ENCODE measurements around the gene FNIP2. TPM values are rescaled to one million over a fixed set of nuclear protein-coding genes. Genes with fewer than 3 reads are reported as not detected.

Gene FNIP2
- total RNA-seq, result 24.6 and 27.1 TPM in 2 replicates

GRCh38 chr4:158768555-158769174 is at the start of gene FNIP2:
TSS of gene FNIP2 (plus strand) at chr4:158769026. CDS start at chr4:158769213, 187 bp downstream.

DNA sequence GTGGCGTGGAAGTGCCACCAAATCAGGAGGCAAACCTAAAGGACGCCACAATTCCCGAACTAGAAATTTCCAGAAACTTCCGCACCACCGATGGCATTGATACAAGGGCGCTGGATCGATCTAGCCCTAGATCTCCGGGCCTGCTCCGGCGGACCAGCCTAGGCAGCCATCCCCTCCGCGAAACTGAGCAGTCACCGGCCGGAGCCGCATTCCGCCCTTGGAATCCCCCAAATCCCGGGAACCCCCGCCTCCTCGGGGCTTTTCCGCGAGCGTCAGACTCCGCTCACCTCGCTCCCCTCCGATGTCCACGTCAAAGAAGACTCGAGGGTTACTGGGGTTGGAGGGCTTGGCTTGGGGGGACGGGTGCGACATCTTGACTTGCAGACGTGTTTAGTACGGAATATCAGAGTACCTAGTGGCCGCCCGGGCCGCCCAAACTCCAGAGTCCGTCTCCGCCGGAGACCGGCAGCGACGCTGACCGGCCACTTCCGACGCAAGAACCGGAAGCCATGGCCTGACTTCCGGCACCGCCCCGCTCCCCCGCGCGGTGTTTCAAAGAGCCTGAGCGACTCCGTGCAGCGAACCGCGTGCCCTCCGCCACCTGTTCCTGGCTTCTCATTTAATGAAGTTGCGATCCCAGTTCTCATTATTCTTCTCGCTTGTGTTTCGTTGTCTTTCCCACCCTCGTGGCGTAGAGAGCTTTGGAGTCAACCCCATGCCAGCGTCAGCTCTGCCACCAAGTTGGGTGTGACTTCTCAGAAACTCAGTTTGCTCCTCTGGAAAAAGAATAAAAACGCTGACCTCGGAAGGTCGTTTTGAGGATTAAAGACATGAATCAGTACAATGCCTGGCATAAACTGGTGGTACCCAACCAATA is 45.7 kb upstream of the FNIP2 start, which contains the start of gene PPID:
Gene PPID, minus strand, starts transcription at position 480 of the 877 bp plus-strand sequence. Its CDS starts 108 bp downstream, at position 372.

Other genes with a start within 250 kb of the FNIP2 start
- gene RXFP1, start 247.1 kb upstream of the FNIP2 start, total RNA-seq, result not detected in 2 replicates
- 5.3 and 11.0 TPM in 2 replicates for gene C4orf46, start 97.1 kb upstream of the FNIP2 start, total RNA-seq
- gene ETFDH, start 96.7 kb upstream of the FNIP2 start, total RNA-seq, result 17.9 and 26.4 TPM in 2 replicates
- 25.2 and 34.5 TPM in 2 replicates for gene PPID, start 45.6 kb upstream of the FNIP2 start, total RNA-seq